HepG2 (cell line): ENCODE data around the gene TAF11L3.
"Not testable (repeated sequence)": the region's sequence is repeated elsewhere in the genome, so short reads cannot be mapped to it uniquely, and the experiment has no call there.

Source experiments
- POLR2AphosphoS5 ChIP-seq: IDR thresholded peaks from 2 replicates; pipeline ENCODE4 v1.6.1; 2012; ENCODE audit warnings: low read depth, low read length
- SMARCC2 ChIP-seq: fragments of 450-650 bp; IDR thresholded peaks from 2 replicates; pipeline ENCODE4 v1.6.1; 2017; ENCODE audit warnings: antibody characterized with exemption, mild to moderate bottlenecking
- TAF1 ChIP-seq: sonication (generic); formaldehyde crosslinking; IDR thresholded peaks from 2 replicates; pipeline ENCODE4 v1.4.0; 2020; ENCODE audit warnings: missing genetic modification reagents
- ZNF768 ChIP-seq: sonication (generic); formaldehyde crosslinking; IDR thresholded peaks from 2 replicates; pipeline ENCODE4 v1.4.0; 2020; ENCODE audit warnings: missing genetic modification reagents

- not testable (repeated sequence) for TF ChIP-seq SMARCC2; POLR2AphosphoS5; ZNF768 (CRISPR knock-in tag); TAF1 (CRISPR knock-in tag)
These were observed 26.9 kb upstream of the TAF11L3 start for GRCh38 chr5:17491257-17491656.
